MG63 (cell line): Measurements from ENCODE around the gene NFE2L1. TPM values are rescaled to one million over a fixed set of nuclear protein-coding genes. Genes with fewer than 3 reads are reported as not detected.
"Not testable (repeated sequence)": the region's sequence is repeated elsewhere in the genome, so short reads cannot be mapped to it uniquely, and the experiment has no call there.

Experiments used
- DNase-seq: peaks from one replicate; pipeline ENCODE4 v3.0.0-alpha.2; 2020
- H3K27me3 ChIP-seq: fragments of 250-450 bp; sonication (Bioruptor Pico); 2 replicates; pipeline ENCODE4 v1.5.1; 2020; ENCODE audit warnings: mild to moderate bottlenecking, moderate library complexity
- H3K36me3 ChIP-seq: fragments of 250-450 bp; sonication (Bioruptor Pico); 2 replicates; pipeline ENCODE4 v1.5.1; 2020; ENCODE audit warnings: mild to moderate bottlenecking, moderate library complexity
- H3K4me3 ChIP-seq: fragments of 250-450 bp; sonication (Bioruptor Pico); 2 replicates; pipeline ENCODE4 v1.5.1; 2020; ENCODE audit warnings: mild to moderate bottlenecking, moderate library complexity
- H3K9me3 ChIP-seq: fragments of 250-450 bp; sonication (Bioruptor Pico); 2 replicates; pipeline ENCODE4 v1.5.1; 2020; ENCODE audit warnings: mild to moderate bottlenecking, moderate library complexity
- total RNA-seq: library from RNA; depleted of rRNA; stranded (reverse); fragments of >200 nt; shearing (Covaris generic); gene quantifications from 2 replicates; pipeline ENCODE4 v1.2.3, GENCODE V29; 2014; ENCODE audit warnings: low replicate concordance

The NFE2L1 gene
- total RNA-seq, 1 experiment from 2014 or later: 33.6 TPM

GRCh38 chr17:48073566-48074094 lies 25.5 kb downstream of the NFE2L1 start:
- not testable (repeated sequence) for H3K27me3 ChIP-seq, DNase-seq, H3K4me3 ChIP-seq, H3K9me3 ChIP-seq
- peaks cover 77% of the 10 kb centered on the region for H3K36me3 ChIP-seq

DNA sequence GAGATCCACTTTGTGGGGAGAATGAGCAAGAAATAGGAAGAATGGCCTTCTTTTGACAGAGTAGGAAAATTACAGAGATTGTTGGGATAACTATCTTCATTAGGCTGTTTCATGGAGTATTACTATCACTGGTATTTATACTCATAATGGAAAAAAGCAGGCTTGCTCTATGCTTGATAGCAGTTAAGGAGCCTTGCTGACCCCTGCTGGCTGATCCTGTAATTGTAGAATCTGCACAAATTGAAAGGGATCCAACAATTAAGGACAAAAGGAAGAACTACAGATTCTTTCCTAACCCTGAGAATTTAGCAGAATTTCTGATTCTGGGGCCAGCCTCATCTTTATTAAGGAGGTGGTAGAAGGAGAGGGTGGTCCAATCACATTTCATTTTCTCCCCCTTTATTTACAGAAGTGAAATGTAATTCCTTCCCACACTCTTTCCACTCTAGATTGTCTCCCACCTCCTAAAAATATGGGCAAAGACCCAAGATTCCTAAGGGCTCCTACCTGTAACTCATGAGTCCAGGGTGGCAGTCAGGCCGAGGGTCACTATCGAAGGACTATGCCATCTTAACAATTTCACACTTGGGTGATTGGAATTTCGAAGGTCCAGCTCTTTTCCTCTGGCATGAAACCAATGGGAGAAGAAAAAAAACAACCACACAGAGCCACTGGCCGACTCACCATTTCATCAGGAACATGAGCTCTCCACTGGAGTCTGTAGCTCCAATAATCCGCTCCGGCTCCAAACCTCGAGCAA lies 26.3 kb downstream of the NFE2L1 start:
- DNase-seq: peak; percentile 66
- Histone ChIP-seq H3K36me3 (peaks cover 69% of the 10 kb centered on the region), H3K27me3 (no peaks in the 10 kb centered on the region), H3K9me3 (no peaks in the 10 kb centered on the region), H3K4me3 (no peak overlapping the region)

GRCh38 chr17:48077152-48077551 lies 29.0 kb downstream of the NFE2L1 start:
- DNase-seq, H3K9me3 ChIP-seq, H3K4me3 ChIP-seq, H3K27me3 ChIP-seq: not testable (repeated sequence)
- H3K36me3 ChIP-seq: peaks cover 53% of the 10 kb centered on the region

GRCh38 chr17:48081858-48082257 lies 33.7 kb downstream of the NFE2L1 start:
- H3K9me3 ChIP-seq: no peaks in the 10 kb centered on the region
- H3K36me3 ChIP-seq: peaks cover 21% of the 10 kb centered on the region
- DNase-seq: no peak
- no peak overlapping the region for H3K4me3 ChIP-seq
- H3K27me3 ChIP-seq: no peaks in the 10 kb centered on the region

- Histone ChIP-seq H3K36me3 (peaks cover 16% of the 10 kb centered on the region), H3K27me3 (no peaks in the 10 kb centered on the region), H3K4me3 (no peak overlapping the region), H3K9me3 (no peaks in the 10 kb centered on the region)
- no peak for DNase-seq
Observed at GRCh38 chr17:48084932-48085331, 36.8 kb downstream of the NFE2L1 start.

DNA sequence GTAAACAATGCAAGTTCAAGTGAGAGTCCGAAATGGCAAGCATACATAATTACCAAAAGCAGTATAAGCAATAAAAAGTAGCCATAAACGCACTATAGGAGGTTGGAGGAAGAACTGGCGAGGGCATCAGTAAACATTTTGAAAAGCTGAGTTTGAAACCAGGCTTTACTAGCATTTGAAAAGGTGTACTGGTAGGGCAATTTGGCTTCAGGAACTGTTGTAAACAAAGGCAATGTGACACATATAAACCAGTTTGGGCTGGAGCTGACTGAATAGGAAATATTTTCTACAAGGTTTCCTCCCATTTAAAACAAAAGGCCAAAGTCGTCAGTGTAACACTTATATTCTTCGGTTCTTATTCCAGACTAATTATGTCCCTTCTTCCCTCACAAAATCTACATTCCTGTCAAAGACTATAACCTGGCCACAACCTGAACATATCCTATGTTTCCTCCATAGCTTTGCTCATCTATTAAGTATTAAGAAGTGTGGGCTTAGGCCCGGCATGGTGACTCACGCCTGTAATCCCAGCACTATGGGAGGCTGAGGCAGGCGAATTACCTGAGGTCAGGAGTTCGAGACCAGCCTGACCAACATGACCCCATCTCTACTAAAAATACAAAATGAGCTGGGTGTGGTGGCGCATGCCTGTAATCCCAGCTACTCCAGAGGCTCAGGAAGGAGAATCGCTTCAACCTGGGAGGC lies 45.3 kb downstream of the NFE2L1 start:
- H3K36me3 ChIP-seq: peaks cover 42% of the 10 kb centered on the region
- H3K9me3 ChIP-seq: no peaks in the 10 kb centered on the region
- no peaks in the 10 kb centered on the region for H3K27me3 ChIP-seq
- H3K4me3 ChIP-seq: no peak overlapping the region
- no peak for DNase-seq

GRCh38 chr17:48095611-48096010 lies 47.5 kb downstream of the NFE2L1 start:
- Histone ChIP-seq H3K9me3 (no peaks in the 10 kb centered on the region), H3K36me3 (peaks cover 51% of the 10 kb centered on the region), H3K27me3 (no peaks in the 10 kb centered on the region), H3K4me3 (no peak overlapping the region)
- DNase-seq: no peak

- Histone ChIP-seq H3K9me3 (peaks cover 6% of the 10 kb centered on the region), H3K27me3 (no peaks in the 10 kb centered on the region), H3K36me3 (peaks cover 28% of the 10 kb centered on the region), H3K4me3 (peak overlapping the region; percentile 73)
- DNase-seq: no peak
Observed at GRCh38 chr17:48100160-48100559, 52.0 kb downstream of the NFE2L1 start.

- H3K4me3 ChIP-seq: peak overlapping the region; percentile 73
- DNase-seq: peak; percentile 70
- peaks cover 6% of the 10 kb centered on the region for H3K9me3 ChIP-seq
- peaks cover 24% of the 10 kb centered on the region for H3K36me3 ChIP-seq
- H3K27me3 ChIP-seq: no peaks in the 10 kb centered on the region
Observed at GRCh38 chr17:48100591-48101011, 52.4 kb downstream of the NFE2L1 start.

DNA sequence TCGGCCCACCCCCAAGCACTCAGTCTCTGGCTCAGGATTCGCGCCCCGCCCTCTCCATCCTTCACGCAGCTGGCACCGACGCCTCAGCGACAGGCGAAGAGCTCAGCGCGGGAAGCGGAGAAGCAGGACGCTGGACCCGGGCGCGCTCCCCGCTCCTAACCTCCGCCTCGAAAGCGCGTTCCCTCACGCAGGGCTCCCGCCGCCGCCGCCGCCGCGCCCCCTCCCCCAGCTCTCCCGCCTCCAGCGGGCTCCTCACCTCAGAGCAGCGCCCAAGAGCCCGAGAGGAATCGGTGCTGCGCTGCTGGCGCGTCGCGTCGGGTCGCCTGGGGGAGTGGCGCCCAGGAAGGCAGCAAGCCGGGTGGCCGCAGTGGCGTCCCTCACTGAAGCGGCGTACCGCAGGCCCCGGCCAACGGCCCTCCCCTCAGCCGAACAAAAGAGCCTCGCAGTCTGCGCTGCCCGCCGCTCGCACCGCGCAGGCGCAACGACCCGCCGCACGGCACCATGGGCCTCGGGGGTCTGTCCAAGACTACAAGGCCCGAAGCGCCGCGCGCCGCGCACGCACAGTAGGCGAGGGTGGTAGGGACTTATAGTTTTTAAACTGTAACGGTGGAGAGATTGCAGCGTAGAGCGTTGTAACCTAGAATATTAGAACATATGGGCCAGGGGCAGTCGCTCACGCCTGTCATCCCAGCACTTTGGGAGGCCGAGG lies 53.0 kb downstream of the NFE2L1 start, which contains the start of gene CBX1:
TSS of gene CBX1 (minus strand) at position 467 of the 709 bp plus-strand sequence. CDS start 24,474 bp downstream, outside the sequence.
- Histone ChIP-seq H3K4me3 (peak within 1 kb of the TSS; percentile 73), H3K27me3 (no peaks in the 10 kb centered on the region), H3K9me3 (peaks cover 6% of the 10 kb centered on the region), H3K36me3 (peaks cover 19% of the 10 kb centered on the region)
- peak; percentile 97 for DNase-seq

- Histone ChIP-seq H3K36me3 (peaks cover 12% of the 10 kb centered on the region), H3K27me3 (no peaks in the 10 kb centered on the region), H3K4me3 (no peak overlapping the region), H3K9me3 (peaks cover 6% of the 10 kb centered on the region)
- no peak for DNase-seq
Observed at GRCh38 chr17:48102043-48102750, 54.0 kb downstream of the NFE2L1 start.

GRCh38 chr17:48102798-48103715 lies 54.9 kb downstream of the NFE2L1 start:
- Histone ChIP-seq H3K27me3 (no peaks in the 10 kb centered on the region), H3K9me3 (peaks cover 6% of the 10 kb centered on the region), H3K36me3 (peaks cover 12% of the 10 kb centered on the region), H3K4me3 (no peak overlapping the region)
- DNase-seq: no peak

DNA sequence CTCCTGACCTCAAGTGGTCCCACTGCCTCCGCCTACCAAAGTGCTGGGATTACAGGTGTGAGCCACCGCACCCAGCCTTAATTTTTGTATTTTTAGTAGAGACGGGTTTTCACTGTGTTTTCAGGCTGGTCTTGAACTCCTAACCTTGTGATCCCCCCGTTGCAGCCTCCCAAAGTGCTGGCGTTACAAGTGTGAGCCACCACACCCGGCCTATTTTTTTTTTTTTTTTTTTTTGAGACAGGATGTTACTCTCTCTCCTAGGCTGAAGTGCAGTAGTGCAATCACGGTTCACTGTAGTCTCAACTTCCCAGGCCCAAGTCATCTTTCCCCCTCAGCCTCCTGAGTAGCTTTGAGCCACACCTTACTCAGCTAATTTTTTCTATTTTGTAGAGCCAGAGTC lies 56.3 kb downstream of the NFE2L1 start:
- no peak for DNase-seq
- peaks cover 6% of the 10 kb centered on the region for H3K9me3 ChIP-seq
- no peak overlapping the region for H3K4me3 ChIP-seq
- H3K36me3 ChIP-seq: peaks cover 3% of the 10 kb centered on the region
- no peaks in the 10 kb centered on the region for H3K27me3 ChIP-seq

- no peak for DNase-seq
- H3K36me3 ChIP-seq: no peaks in the 10 kb centered on the region
- no peaks in the 10 kb centered on the region for H3K27me3 ChIP-seq
- peaks cover 6% of the 10 kb centered on the region for H3K9me3 ChIP-seq
- H3K4me3 ChIP-seq: peak overlapping the region; percentile 95
Observed at GRCh38 chr17:48106802-48107136, 58.6 kb downstream of the NFE2L1 start.

DNA sequence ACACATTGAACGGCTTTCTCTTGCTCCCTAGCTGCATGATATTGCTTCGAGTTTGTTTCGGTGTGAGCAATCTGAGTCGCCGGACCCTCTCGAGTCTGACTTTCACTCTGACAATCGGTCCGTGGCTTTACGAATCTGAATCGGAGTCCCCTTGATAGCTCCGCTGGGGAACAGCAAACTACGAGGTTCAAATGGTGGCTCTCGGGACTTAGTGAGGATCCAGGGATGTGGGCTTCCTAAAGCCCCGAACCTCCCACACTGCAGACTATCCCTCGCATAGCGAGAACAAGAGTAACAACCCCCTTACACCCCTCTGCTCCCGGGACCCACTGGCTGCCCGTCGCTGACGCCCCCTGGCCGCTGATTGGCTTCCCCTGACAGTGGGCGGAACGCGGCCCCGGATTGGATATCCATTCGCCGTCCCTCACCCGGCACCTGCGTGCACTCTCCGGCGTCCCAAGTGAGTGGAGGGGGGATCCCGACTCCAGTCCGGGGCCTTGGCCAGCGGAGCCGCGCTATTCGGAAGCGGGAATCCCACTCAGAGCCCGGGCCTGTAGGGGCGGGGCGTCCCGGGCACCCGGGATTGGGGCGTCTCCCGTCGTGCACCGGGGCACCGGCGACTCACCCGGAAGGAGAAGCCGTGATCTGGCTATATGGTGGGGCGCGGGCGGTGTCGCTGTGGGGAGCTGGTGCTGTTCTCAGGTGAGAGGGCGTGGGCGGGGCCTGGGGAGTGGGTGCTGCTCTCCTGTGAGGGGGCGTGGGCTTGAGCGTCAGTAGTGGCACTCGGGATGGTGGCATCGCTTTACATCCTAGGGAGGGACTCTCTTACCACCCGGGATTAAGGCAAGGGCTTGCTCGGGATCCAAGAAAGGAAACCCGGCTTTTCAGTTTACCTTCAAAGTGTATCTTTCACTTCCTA lies 59.2 kb downstream of the NFE2L1 start, which contains the start of gene SNX11:
TSS of gene SNX11 (plus strand) at position 630 of the 919 bp plus-strand sequence. CDS start 4,278 bp downstream, outside the sequence.
- Histone ChIP-seq H3K36me3 (peaks cover 5% of the 10 kb centered on the region; the same call in 1 of the 2 replicates), H3K27me3 (no peaks in the 10 kb centered on the region), H3K4me3 (peak within 1 kb of the TSS; percentile 95), H3K9me3 (peaks cover 6% of the 10 kb centered on the region)
- DNase-seq: peak; percentile 95
